AG09309 (cell line): ENCODE measurements around the gene RBBP8NL.
A peak's percentile ranks its signal among the peaks of the same experiment; 100 is the strongest.

Experiments used
- DNase-seq: peaks from one replicate; pipeline ENCODE4 v3.0.0-alpha.2; 2010; ENCODE audit warnings: low read depth
- H3K4me3 ChIP-seq: 2 replicates; pipeline ENCODE4 v1.5.1; 2011; ENCODE audit warnings: mild to moderate bottlenecking, low read depth, low read length, moderate library complexity; ENCODE audit not compliant: control insufficient read depth
- CTCF ChIP-seq: IDR thresholded peaks from 2 replicates; pipeline ENCODE4 v1.5.1; 2011; ENCODE audit warnings: mild to moderate bottlenecking, low read depth, low read length, inconsistent platforms; ENCODE audit not compliant: insufficient read depth, control insufficient read depth; ENCODE audit errors: missing control alignments

Gene RBBP8NL

GRCh38 chr20:62388839-62389600 is 38.3 kb downstream of the RBBP8NL start:
- DNase-seq: no peak
- TF ChIP-seq CTCF: no peak
- no peak overlapping the region for H3K4me3 ChIP-seq

- TF ChIP-seq CTCF: no peak
- DNase-seq: no peak
- peak overlapping the region; percentile 85 for H3K4me3 ChIP-seq
Measured at GRCh38 chr20:62387933-62388635, 39.3 kb downstream of the RBBP8NL start.

DNA sequence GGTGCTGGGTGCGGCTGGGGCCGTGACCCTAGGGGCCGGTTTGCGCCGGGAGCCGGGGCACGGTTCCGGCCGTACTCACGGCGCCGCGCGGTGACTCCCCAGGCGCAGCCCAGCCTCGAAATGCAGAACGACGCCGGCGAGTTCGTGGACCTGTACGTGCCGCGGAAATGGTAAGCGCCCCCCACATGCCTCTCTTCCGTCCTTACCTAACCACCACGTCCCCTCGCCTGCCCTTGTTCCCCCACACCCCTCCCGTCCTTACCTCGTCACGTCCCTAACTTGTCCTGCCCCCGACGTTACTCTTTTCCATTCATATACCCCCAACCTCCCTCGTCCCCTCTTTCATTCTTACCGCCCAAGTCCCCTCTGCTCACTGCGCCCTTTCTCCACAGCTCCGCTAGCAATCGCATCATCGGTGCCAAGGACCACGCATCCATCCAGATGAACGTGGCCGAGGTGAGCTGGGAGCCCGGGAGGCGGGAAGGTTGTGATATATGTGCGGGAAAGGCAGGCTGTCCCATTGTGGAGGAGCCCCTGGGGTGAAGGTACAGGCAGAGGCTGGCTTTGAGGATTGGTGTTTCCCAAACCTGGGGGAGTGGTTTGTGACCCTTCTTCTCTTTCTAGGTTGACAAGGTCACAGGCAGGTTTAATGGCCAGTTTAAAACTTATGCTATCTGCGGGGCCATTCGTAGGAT is 40.0 kb downstream of the RBBP8NL start:
- DNase-seq: no peak
- TF ChIP-seq CTCF: no peak
- H3K4me3 ChIP-seq: peak overlapping the region; percentile 85

DNA sequence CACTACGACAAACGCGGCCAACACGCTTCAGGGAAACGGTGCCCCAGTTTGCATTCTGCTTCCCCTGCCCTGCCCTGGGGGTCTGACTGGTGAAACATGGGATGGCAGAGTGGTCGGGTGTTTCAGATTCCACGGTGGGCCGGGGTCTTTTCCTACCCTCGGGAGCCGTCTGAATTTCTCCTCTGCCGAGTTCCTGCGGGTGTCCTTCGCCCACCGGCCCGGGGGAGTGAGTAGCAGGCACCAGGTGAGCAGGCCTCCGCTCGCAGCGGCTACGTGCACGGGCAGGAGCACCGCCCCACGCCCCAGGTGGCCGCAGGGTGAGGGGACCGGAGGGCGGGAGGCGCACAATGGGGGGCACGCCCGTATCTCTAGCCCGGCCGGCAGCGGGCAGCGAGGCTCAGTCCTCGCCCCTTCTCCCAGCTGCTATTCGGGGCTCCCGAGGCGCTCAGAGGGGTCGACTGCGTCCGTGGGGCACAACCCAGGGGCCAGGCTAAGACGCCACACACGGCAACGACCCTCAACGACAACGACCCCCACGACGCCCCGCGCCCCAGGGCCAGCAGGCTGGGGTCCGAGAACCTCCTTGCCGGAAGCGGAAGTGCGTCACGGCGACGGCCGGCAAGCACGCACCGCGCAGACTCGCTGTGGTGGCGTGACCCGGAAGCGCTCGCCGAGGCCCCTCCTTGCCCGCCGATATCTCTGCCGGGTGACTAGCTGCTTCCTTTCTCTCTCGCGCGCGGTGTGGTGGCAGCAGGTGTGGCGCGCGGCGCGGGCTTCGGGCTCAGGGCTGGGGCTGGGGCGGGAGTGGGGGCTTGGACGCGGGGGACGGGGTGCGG is 40.7 kb downstream of the RBBP8NL start, which contains the start of gene RPS21:
TSS of gene RPS21 (plus strand) at position 721 of the 836 bp plus-strand sequence. CDS start 236 bp downstream, outside the sequence.
- H3K4me3 ChIP-seq: peak within 1 kb of the TSS; percentile 85
- no peak for TF ChIP-seq CTCF
- peak; percentile 37 for DNase-seq

DNA sequence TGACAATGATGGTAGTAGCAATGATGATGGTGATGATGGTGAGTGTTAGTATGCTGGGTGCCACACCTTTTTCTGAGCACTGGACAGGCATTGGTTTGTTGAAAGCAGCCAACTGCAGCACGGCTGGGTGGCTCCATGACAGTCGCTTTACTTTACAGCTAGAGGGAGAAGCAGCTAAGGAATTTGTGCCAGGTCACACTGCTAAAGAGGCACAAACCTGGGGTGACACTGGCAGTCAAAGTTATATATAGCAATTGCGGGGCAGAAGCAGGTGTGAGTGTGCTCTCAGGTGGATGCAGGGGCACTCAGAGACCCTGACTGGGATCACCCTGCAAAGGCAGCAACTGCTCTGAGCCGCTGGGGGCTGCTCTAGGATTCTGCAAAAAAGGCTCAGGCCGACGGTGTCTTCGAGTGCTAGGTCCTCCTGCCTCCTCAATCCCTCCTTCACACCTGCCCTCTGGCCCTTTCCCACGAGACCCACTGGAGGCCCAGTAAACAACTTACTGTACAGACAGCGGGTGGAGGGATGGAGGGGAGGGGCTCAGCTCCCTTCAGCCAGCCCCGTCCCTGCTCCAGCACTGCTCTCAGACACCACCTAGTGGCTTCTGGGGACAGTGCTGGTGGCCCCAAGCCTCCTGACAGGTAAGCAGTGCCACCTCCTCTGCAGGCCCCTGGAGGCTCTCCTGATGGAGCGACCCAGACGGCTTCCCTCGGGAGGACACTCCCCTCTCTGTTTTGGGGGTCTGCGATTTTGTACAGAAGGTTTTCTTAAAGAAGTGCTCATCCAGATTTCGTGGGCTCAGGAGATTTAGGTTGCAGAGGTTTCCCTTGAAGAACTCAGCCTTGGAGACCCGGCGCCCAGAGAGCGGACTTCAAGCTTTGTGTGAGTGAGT is 44.8 kb downstream of the RBBP8NL start:
- no peak overlapping the region for H3K4me3 ChIP-seq
- no peak for DNase-seq
- TF ChIP-seq CTCF: peak; percentile 98

- no peak for TF ChIP-seq CTCF
- DNase-seq: no peak
- no peak overlapping the region for H3K4me3 ChIP-seq
Measured at GRCh38 chr20:62381842-62382241, 45.5 kb downstream of the RBBP8NL start.
